Fibroblast of villous mesenchyme (primary cell): ENCODE measurements around the gene ENDOG. TPM values are rescaled to one million over a fixed set of nuclear protein-coding genes. Genes with fewer than 3 reads are reported as not detected.
"Not testable (repeated sequence)": the region's sequence is repeated elsewhere in the genome, so short reads cannot be mapped to it uniquely, and the experiment has no call there.

ENCODE experiments used
- DNase-seq: peaks from one replicate; pipeline ENCODE4 v3.0.0-alpha.2; 2010; ENCODE audit warnings: low read depth
- H3K4me3 ChIP-seq: 2 replicates; pipeline ENCODE4 v1.5.1; 2011; ENCODE audit warnings: low read depth, mild to moderate bottlenecking, low read length
- total RNA-seq: library from RNA; depleted of rRNA; stranded (reverse); fragments of >200 nt; gene quantifications from 2 replicates; pipeline ENCODE4 v1.2.3, GENCODE V29; 2012
- TF ChIP-seq, protein P1 (sequence below): IDR thresholded peaks from 2 replicates; pipeline ENCODE4 v1.5.1; 2012; ENCODE audit warnings: low read depth, mild to moderate bottlenecking, low read length; ENCODE audit not compliant: insufficient read depth

The ENDOG gene
- total RNA-seq, 1 donor: 17.3 TPM

DNA sequence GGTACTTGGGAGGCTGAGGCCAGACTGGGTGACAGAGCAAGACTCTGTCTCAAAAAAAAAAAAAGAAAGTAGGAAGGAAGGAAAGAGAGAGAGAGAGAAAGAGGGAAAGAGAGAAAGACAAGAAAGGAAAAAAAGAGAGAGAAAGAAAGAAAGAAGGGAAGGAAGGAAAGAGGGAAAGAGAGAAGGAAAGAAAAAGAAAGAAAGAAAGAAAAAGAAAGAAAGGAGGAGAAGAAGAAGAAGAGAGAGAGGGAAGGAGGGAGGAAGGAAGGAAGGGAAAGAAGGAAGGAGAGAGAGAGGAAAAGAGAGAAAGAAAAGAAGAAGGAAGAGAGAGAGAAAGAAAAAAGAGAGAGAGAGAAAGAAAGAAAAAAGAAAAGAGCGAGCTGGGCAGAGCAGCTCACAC is 43.5 kb upstream of the ENDOG start:
- no peak overlapping the region for H3K4me3 ChIP-seq
- TF ChIP-seq, protein P1, sequence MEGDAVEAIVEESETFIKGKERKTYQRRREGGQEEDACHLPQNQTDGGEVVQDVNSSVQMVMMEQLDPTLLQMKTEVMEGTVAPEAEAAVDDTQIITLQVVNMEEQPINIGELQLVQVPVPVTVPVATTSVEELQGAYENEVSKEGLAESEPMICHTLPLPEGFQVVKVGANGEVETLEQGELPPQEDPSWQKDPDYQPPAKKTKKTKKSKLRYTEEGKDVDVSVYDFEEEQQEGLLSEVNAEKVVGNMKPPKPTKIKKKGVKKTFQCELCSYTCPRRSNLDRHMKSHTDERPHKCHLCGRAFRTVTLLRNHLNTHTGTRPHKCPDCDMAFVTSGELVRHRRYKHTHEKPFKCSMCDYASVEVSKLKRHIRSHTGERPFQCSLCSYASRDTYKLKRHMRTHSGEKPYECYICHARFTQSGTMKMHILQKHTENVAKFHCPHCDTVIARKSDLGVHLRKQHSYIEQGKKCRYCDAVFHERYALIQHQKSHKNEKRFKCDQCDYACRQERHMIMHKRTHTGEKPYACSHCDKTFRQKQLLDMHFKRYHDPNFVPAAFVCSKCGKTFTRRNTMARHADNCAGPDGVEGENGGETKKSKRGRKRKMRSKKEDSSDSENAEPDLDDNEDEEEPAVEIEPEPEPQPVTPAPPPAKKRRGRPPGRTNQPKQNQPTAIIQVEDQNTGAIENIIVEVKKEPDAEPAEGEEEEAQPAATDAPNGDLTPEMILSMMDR: no peak
- DNase-seq: no peak

DNA sequence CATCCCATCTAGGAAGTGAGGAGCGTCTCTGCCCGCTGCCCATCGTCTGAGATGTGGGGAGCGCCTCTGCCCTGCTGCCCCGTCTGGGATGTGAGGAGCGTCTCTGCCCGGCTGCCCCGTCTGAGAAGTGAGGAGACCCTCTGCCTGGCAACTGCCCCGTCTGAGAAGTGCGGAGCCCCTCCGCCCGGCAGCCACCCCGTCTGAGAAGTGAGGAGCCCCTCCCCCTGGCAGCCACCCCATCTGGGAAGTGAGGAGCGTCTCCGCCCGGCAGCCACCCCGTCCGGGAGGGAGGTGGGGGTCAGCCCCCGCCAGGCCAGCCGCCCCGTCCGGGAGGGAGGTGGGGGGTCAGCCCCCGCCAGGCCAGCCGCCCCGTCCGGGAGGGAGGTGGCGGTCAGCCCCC is 38.2 kb upstream of the ENDOG start:
- not testable (repeated sequence) for DNase-seq, H3K4me3 ChIP-seq

DNA sequence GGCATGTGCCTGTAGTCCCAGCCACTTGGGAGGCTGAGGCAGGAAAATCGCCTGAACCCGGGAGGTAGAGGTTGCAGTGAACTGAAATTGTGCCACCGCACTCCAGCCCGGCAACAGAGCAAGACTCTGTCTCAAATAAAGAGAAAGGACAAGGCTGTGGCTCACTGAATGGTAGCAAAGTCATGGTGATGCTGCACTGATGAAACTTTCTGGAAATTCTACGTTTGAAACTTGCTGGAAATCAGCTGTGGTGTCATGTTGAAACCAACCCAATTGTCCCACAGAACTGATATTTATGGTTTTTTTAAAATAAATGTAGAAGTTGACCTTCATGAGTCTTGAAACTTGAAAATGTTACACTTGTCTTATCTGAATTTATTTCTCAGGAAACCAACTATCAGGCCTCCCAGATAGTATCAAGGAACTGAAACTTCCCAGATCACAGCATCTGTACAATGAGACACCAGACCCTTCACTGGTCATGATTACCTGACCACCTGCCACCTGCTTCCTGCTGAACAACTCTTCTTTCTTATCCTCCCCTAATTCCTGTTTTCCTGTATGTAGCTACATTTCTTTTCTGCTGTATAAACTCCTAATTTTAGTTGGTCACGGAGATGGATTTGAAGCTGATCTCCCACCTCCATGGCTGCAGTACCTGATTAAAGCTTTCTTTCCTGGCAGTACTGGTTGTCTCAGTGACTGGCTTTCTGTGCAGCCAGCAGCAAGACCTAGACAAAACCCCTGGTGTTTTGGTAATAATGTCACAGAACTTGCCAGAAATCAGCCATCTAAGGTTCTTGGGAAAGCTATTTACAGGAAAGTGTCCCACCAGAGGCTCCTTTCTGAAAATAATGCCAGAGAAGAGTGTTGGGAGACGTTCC is 36.9 kb upstream of the ENDOG start:
- H3K4me3 ChIP-seq: no peak overlapping the region
- TF ChIP-seq, protein P1: no peak
- DNase-seq: no peak

DNA sequence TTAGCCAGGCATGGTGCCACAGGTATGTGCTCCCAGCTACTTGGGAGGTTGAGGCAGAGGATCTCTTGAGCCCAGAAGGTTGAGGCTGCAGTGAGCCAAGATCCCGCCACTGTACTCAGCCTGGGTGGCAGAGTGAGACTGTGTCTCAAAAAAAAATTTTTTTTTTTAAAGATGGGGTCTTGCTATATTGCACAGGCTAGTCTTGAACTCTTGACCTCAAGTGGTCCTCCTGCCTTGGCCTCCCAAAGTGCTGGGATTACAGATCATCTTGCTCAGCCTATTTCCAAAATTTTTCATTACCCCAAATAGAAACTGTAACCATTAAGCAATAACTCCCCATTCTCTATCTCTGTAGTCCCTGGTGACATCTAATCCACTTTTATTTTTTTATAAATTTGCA is 35.6 kb upstream of the ENDOG start:
- TF ChIP-seq, protein P1: no peak
- DNase-seq: no peak
- no peak overlapping the region for H3K4me3 ChIP-seq

DNA sequence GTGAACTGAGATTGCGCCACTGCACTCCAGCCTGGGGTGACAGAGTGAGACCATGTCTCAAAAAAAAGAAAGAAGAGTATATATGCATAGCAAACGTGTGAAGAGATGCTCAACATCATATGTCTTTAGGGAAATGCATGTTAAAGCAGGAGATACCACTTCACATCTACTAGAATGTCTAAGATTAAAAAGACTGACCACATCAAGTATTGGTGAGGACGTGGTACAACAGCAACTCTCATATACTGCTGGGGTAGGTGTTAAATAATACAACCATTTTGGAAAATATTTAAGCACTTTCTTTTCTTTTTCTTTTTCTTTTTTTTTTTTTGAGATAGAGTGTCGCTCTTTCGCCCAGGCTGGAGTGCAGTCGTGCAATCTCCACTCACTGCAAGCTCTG is 32.9 kb upstream of the ENDOG start:
- TF ChIP-seq, protein P1: no peak
- DNase-seq: no peak
- no peak overlapping the region for H3K4me3 ChIP-seq

DNA sequence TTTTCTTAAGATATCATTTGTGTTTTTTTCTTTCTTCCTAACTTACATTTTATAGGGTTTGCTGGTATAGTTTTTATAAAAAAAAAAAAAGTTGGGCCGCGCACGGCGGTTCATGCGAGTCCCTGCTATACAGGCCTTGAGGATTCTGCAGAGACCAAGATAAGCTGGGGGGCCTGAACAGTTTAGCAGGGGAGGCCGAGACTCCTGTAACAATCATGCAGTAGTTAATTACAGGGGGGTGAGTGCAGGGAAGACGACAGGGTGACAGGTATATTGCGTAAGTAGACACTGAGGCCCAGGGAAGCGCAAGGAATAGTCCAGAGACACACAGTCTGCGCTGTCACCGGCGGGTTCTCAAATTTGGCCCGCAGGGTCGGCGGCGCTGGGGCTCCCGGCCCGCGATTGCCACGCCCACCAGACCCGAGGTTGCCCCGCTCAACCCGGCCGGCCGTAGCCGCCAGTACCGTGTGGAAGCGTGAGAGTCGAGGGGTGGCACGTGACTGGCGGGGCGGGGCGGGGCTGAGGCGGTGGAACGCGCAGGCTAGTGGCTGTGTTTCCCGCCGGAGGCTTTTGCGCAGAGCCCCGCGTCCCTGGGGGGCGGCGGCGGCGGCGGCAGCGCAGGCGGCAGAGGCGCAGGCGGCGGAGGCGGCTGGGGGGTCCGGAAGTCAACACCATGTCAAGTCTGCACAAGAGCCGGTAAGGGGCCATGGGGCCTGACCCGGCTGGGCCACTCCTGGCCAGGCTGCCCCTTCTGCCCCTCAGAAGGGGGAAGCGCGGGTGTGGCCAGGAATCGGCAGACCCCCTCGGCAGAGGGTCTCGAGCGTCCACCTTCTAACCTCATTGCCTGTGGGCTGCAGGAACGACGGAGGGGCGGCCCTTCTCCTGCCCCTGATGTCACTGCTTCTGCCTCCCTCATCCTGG is 31.4 kb upstream of the ENDOG start, which contains the start of gene TBC1D13:
TSS of gene TBC1D13 (plus strand) at position 573 of the 921 bp plus-strand sequence. CDS start at position 674, 101 bp downstream.
- TF ChIP-seq, protein P1: no peak
- peak within 1 kb of the TSS; percentile 87 for H3K4me3 ChIP-seq
- peak; percentile 86 for DNase-seq

DNA sequence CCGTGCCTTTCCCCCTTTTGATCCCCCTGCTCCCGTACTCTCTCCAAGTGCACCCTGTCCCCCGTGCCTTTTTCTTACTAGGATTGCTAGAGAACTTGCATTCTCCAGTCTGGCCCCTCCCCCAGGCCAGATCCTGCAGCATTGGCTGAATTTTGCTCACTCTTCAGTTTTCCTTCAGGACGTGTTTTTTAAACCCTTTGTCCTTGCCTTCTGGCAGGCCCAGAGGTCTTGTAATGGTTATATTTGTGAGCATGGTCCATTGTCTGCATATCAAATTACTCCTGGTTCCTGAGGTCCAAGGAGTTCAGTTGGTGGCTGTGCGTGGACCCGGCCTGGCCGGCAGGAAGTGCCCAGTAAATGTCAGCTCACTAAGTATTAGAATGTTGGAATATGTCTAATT is 30.6 kb upstream of the ENDOG start:
- TF ChIP-seq, protein P1: no peak
- peak overlapping the region; percentile 87 for H3K4me3 ChIP-seq
- DNase-seq: peak; percentile 17
